Stimulated activated CD4-positive, alpha-beta T cell treated with anti-CD3 and anti-CD28 coated beads, Interleukin-4, amount 100 ng/mL, for 48 hours (primary cell): ENCODE measurements around the gene IPP.
"Not testable (repeated sequence)": the region's sequence is repeated elsewhere in the genome, so short reads cannot be mapped to it uniquely, and the experiment has no call there.

Experiments
- DNase-seq, 2 donors: peaks; one replicate each; pipeline ENCODE4 v3.0.0-alpha.2; 2020; ENCODE audit warnings: low read depth in 2 of 2

IPP gene

DNA sequence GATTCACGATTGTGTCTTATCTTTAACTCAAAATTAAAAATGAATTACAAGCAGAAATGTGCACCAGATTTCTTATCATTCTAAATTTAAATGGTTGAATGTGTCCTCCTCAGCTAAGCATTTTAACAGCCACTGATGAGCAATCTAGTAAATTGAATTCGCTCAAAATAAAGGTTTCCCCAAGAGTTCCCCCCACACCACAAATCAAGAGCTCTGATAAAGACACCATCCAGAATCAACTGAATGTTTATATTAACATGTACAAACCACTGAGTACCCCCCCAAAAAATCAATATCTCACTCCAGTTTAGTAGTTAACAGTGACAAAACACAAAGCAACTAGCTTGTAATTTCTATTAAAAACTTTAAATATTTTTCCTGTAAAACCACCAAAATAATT is 66.1 kb downstream of the IPP start:
- no peak for DNase-seq

DNA sequence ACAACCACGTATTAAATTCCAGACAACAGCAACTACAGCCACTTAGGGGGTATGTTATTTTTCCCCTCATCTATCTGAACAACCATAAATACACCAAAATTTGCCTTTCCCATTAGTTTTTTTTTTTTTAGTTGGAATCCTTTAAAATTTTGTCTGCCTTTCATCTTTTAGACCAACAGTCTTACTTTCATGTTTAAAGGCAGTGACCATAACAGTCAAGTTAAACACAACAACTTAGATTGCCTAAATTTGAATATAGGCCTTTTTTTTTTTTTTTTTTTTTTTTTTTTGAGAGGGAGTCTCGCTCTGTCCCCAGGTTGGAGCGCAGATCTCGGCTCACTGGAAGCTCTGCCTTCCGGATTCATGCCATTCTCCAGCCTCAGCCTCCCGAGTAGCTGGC is 67.5 kb downstream of the IPP start:
- no peak for DNase-seq

DNA sequence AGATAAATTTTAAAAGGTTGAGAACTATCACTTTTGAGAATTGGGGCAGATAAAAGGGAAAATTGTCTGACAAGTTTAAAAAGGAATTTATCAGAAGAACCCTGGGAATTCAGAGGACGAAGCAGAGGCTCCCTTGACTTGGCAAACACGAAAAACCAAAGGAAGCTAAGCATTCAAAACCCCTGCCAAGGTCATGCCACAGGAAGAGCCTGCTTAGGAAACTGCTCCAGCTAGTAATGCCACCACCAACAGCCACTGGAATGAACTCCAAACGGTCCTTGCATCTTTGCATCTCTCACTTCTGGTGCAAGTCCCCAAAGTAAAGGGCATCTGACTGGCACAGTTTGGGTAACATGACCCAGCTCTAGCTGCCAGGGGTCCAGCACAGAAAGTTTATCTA is 71.3 kb downstream of the IPP start:
- no peak for DNase-seq

DNA sequence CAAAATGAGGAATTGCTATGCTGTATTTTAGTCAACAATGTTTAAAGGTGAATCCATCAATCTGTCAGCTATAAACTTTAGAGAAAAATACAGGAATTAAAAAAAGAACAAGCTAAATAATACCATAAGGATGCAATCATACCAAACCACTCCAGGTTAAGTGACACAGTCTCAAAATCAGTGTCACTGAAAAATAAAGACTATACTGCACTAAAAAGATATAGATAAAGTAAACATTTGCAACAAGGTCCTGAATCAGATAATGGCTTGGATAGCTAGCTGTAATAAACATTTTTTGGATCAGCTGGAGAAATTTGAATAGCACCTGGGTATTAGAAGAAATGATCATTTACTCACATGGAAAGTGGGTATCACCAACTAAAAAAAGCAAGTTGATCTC is 72.0 kb downstream of the IPP start:
- DNase-seq = no peak

DNA sequence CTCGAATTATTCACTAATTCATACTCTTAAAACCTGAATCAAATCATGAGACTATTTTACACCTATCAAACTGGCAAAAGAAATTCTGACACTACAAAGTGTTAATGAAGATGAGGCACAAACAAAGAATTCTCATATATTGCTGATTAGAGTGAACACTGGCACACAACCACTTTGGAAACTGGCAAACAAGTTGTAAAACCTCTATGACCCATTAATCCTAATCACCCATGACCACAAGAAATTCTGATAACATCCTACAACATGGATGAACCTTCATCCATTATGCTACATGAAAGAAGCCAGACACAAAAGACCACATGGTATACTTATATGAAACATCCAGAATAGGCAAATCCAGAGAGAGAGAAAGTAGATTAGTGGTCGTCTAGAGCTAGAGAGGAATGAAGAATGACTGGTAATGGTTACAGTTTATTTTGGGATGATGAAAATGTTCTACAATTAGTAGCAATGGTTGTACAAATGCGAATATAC is 72.7 kb downstream of the IPP start:
- no peak for DNase-seq

DNA sequence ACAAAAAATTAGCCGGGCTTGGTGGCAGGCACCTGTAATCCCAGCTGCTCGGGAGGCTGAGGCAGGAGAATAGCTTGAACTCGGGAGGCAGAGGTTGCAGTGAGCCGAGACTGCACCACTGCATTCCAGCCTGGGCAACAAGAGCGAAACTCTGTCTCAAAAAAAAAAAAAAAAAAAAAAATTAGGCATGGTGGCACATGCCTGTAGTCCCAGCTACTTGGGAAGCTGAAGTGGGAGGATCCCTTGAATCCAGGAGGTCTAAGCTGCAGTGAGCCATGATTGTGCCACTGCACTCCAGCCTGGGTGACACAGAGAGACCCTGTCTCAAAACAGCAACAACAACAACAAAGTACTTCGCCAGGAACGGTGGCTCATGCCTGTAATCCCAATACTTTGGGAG is 73.9 kb downstream of the IPP start:
- DNase-seq = not testable (repeated sequence)

DNA sequence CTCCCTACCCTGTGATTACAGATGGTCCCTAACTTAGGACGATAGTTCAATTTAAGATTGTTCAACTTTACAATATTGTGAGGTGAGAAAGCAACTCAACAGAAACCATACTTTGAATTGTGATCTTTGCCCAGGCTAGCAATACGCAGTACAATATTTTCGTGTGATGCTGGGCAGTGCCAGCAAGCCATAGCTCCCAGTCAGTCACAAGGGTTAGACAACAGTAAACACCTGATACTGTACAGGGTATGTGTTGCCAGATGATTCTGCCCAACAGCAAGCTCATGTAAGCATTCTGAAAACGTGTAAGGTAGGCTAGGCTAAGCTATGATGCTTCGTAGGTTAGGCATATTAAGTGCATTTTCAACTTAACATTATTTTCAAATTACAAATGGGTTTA is 76.0 kb downstream of the IPP start:
- DNase-seq = no peak

DNA sequence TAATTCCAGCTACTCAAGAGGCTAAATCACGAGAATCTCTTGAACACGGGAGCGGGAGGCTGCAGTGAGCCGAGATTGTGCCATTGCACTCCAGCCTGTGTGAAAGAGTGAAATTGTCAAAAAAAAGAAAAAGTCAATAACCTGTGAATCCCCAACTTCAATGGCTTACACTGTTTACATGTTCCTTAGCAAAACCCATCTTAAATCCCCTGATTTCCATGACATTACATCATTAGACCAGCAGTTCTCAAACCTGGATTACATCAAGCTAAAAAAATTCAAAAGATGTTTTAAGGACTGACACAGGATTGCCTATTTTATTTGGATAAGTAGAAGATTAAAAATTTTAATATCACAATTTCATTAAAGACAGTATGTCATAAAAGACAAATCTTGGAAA is 76.5 kb downstream of the IPP start:
- DNase-seq = no peak

DNA sequence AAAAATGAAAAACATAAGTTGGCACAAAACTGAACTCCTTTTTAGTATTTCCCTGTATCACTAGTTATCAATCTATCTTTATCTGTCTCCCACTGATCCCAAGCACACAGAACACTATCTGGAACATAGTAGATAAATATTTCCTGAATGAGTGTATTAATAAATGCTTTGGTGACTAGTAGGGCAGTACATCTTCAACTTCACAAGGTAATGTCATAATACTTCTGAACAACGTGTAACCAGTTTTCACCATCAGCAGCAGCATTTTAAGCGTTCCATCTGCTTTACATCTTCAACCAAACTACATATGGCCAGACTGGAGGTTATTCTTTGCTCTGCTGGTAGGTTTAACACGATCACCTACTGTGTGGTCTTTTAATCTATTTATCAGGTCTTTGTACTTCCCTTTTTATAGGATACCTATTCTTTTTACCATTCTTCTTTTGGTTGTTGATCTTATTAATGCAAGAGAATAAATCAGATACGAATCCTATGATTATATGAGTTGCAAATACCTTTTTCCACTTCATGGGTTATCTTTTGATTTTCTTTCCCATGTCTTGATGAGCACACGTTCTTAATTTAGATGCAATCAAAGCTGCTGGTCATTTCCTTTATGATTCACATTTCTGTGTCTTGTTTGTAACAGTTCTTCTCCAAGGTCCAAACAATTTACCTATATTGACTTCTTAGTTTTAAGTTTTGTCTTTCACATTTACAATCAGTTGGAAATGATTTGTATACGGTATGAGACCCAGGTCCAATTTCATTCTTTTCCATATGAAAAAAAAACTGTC is 80.4 kb downstream of the IPP start:
- DNase-seq = no peak

DNA sequence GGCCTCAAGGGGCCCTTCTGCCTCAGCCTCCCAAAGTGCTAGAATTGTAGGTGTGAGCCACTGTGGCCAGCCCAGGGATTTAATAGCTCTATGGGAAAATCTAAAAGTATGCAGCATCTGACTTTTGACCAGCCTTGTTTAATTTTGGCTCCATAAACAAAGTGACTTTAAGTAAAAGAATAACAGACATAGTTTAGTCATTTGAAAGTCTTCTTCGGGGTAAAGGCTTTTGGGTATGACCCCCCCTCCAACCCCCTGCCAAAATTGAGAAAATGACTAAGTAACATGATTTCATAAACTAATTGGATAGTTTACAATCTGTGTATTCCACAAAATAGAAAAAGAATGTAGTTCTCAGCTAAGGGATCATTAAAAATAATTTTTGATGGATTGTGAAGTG is 81.1 kb downstream of the IPP start:
- DNase-seq = no peak

DNA sequence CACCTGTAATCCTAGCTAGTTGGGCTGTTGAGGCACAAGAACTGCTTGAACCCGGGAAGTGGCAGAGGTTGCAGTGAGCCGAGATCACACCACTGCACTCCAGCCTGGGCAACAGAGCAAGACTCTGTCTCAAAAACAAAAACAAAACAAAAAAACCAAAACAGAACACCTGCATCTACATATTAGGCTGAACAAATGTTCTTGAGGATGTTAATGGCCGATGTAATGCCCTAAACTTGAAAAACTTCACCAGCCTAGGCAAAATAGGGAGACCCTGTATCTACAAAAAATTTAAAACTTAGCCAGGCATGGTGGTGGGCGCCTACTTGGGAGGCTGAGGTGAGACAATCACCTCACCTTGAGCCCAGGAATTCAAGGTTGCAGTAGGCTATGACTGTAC is 81.9 kb downstream of the IPP start:
- DNase-seq = no peak

DNA sequence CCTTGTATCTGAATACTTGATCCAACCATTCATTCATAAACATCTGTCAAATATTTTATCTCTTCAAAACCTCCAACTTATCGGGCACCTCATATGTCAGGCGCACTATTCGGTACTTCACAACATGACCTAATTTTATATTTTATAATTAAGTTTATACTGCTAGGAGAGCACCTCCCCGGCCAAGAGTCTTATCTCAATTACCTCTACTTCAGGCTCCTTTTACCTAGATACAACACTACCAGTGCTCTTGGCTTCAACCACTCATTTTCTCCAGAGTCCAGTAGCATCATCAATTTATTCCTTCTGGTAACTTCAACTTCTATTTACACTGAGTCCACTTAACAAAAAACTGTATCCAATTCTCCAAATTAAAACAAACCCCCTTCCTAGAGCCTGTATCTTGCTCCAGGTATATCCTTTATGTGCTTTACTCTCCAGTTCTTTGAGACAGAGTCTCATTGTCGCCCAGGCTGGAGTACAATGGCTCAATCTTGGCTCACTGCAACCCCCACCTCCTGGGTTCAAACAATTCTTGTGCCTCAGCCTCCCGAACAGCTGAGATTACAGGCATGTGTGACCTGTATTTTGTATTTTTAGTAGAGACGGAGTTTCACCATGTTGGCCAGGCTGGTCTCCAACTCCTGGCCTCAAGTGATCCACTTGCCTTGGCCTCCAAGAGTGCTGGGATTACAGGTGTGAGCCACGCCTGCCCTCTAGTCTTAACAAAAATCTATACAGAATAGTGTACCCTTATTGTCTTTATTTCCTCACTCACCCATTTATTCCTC is 82.9 kb downstream of the IPP start:
- DNase-seq = no peak

DNA sequence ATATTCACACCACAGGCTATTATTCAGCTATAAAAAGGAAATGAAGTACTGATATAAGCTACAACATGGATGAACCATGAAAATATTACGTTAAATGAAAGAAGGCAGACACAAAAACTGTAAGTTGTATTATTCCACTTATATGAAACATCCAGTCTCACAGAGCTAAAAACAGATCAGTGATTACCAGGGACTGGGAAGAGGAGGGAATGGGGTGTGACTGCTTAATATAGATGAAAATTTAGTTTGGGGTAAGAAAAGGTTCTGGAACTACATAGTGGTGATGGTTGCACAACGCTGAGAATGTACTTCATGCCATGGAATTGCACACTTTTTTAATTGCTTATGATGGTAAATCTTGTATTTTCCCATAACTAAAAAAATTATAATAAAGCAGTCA is 83.6 kb downstream of the IPP start:
- no peak for DNase-seq

DNA sequence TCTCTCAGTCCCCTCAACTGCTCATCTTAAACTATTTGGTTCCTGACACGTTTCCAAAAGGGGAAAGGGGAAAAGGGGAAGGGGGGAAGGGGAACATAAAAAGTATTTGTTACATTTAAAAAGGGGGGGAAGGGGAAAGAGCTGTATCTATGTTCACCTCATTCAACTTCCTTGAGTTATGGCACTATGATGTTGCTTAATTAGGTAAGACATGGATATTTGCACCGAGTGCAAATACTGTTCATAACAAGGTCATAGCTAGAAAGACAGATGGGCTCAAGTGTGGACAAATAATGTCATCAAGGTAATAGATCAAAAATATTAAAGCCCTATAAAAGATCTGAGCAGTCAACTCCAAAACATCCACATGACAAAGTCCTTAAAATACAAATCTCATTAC is 90.1 kb downstream of the IPP start:
- no peak for DNase-seq

DNA sequence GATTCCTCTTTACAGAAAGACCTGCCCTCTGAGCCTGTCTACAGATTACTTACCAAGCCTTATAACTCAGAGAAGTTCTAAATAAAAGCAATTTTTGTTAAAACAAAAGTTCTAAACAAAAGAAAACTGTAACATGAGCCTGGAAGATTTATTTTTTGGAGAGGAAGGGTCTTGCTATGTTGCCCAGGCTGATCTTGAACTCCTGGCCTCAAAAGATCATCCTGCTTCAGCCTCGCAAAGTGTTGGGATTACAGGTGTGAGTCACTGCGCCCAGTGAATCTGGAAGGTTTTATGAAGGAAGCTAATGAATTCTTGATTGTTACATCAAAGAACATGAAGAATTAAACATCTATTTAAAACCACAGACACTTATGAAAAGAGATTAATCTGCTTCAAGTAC is 91.2 kb downstream of the IPP start:
- DNase-seq = no peak

DNA sequence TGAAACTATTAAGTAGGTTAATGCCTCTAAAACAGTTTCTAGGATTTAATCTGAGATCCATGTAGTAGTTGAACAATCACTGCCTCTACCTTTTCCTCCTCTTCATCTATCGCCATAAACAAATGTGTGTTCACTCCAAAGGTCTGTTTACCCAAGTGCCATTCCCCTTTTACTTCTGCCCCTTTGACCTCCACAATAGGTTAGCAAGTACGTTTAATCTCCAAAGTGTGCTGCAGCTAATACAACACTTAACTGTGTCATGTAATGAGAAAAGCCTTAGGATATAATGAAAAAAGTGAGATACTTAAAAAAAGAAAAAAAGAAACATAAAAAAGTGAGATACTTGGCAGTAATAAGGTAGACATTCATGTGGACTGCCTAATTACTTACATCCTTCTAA is 92.3 kb downstream of the IPP start:
- no peak for DNase-seq

DNA sequence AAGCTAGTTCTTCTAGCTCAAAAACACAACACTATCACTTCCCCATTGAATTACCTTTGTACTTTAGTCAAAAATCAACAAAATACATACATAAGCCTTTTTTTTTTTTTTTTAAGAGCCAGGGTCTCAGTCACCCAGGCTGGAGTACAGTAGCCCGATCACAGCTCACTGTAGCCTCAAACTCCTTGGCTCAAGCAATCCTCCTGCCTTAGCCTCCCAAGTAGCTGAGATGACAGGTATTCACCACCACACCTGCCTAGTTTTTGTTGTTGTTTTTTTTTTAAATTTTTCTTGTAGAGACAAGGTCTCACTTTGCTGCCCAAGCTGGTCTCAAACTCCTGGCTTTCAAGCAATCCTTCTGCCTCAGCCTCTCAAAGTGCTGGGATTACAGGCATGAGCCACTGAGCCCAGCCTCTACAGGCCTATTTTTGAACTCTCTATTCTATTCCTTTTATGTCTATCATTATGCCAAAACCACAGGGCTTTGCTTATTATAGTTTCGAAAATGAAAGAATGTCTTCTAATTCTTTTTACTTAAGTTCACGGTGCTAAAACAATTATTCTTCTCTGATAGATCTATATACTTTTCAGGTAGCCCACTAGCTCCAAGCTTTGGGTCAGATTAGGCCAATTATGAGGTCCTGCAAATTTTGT is 93.8 kb downstream of the IPP start:
- no peak for DNase-seq

DNA sequence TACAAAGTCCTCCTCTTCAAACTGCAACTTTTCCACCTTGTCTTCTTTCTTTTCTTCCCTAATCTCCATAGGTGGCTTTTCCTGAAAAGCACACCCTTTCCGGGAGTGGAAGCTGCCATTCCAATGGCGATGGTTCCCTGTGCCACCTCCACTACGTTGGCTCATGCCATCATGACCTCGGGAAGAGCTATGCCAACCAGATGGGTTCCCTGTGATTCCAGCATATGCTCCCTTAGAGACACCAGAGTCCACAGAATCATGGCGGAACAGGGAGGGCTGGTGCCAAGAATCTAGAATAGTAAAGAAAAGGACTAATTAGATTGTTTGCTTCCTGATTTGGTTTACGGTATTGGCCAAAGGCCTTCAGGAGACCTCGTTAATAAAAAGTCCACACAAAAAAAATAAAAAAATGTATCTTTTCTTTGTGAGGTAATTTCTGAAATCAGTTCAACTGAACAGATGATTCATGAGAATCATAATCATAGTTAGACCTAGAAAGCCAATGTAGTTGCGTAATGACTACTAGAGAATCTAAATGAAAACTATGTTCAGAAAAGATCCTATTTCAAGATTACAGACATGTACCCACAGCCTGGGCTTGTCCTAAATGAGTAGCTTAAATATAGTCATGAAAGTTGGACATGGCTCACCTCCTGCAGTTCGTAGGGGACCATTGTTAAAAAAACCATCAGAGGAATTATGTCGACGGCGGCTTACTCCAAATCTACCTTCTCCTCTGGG is 95.7 kb downstream of the IPP start:
- DNase-seq = no peak
